Right ventricle myocardium inferior (tissue), 1 donor: Measurements from ENCODE around the gene NABP2. TPM values are rescaled to one million over a fixed set of nuclear protein-coding genes. Genes with fewer than 3 reads are reported as not detected.
"Not testable (repeated sequence)": the region's sequence is repeated elsewhere in the genome, so short reads cannot be mapped to it uniquely, and the experiment has no call there.

ENCODE experiments used
- ATAC-seq: fragments of 200-7000 bp; cut with Tn5 transposase; one replicate; pipeline ENCODE4 v1.9.1; 2020; ENCODE audit warnings: mild to moderate bottlenecking, moderate library complexity
- DNase-seq: peaks from one replicate; pipeline ENCODE4 v3.0.0; 2021; ENCODE audit errors: missing footprints
- intact Hi-C: fragments of 100-400 bp; cut with DNase I; formaldehyde crosslinking; loops from one replicate; pipeline ENCODE4 v1.11.0; 2022
- total RNA-seq: library from RNA; stranded (reverse); fragmentation: NEBNext Ultra II Directional; extraction: Animal tissue kit (Norgen Biotek cat#: 25700); gene quantifications from one replicate; pipeline ENCODE4 v1.2.1, GENCODE V29; 2021
- donor health status: DM: no; HTN: yes; CAD: no; lungs with severe emphysema.

NABP2 gene
- total RNA-seq, 1 donor from 2014 or later, result 22.2 TPM

DNA sequence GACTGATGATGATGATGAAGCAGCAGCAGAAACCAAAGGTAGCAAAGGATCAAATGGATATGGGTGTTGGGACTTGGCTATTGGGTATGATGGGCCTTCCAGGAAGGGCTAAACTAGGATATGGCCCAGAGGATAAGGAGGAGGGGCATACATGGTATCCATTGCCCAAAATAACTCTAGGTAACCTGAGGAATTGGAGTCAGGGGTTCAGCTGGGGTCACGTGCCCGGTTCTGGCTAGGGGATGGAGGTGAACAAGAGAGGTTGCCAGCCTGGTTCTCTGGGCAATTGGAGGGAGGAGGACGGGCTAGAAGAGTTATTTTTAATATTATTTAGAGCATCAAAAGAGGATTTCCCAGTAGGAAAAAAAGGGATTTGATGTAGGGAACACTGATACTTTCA, 36.8 kb downstream of the NABP2 start:
- intact Hi-C loops, result no loop called here
- no peak for ATAC-seq
- DNase-seq, result no peak

DNA sequence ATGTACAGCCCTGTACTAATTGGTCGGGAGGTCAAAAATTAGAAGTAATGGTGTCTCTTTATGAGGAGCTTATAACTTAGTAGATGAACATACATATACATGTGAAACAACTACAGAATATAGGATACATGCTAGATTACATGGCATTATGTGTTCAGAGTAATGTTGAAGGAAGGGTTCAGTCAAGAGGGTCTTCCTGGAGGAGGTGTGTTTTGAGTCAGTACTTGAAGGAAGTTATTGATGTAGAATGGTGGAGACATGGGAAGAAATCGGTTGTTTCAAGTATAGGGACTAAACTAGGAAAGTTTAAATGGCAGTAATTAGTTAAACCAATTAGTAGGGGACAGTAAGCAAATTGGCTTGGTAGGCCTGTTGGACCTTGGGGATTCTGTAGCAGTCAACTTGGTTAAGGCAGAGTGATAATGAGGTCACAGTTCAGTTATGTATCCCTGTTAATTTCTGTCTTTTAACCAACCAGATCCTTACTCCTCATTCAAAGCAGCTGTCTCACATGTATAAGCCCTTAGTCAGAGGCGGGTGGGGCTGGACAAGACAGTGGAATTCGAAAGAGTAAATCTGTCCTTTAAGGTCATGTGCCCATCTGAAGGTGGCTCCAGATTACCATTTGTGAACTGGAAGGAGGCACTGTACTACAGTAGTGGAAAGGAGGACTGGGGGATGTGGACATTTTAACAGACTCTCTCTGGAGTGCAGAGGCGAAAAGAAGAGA, 37.5 kb downstream of the NABP2 start:
- intact Hi-C loops, result no loop called here
- ATAC-seq (no peak), DNase-seq (no peak)

DNA sequence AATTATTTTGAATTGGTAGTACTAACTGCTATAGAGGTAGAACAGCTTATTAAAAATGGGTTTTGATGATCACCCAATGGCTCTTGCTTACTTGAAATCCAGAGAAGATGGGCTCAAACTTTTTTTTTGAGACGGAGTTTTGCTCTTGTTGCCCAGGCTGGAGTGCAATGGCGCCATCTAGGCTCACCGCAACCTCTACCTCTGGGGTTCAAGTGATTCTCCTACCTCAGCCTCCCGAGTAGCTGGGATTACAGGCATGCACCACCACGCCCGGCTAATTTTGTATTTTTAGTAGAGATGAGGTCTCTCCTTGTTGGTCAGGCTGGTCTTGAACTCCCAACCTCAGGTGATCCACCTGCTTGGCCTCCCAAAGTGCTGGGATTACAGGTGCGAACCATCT, 38.8 kb downstream of the NABP2 start:
- DNase-seq, intact Hi-C loops, ATAC-seq: not testable (repeated sequence)

DNA sequence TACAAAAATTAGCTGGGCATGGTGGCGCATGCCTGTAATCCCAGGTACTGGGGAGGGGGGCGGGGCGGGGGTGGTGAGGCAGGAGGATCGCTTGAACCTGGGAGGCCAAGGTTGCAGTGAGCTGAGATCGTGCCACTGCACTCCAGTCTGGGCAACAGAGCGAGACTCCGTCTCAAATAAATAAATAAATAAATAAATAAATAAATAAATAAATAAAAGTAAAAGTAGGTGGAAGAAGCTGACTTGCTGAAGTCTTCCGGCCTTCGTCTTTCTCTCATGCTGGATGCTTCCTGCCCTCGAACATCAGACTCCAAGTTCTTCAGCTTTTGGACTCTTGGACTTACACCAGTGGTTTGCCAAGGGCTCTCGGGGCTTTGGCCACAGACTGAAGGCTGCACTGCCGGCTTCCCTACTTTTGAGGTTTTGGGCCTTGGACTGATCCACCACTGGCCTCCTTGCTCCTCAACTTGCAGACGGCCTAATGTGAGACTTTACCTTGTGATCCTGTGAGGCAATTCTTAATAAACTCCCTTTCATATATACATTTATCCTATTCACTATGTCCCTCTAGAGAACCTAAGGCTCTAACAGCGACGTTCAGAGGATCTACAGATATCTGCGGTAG, 42.0 kb downstream of the NABP2 start:
- not testable (repeated sequence) for DNase-seq, ATAC-seq
- intact Hi-C loops, result loop anchor here (2.0 kb wide), 1 partner anchor 35 kb away; the partner anchor contains the start of gene CS

DNA sequence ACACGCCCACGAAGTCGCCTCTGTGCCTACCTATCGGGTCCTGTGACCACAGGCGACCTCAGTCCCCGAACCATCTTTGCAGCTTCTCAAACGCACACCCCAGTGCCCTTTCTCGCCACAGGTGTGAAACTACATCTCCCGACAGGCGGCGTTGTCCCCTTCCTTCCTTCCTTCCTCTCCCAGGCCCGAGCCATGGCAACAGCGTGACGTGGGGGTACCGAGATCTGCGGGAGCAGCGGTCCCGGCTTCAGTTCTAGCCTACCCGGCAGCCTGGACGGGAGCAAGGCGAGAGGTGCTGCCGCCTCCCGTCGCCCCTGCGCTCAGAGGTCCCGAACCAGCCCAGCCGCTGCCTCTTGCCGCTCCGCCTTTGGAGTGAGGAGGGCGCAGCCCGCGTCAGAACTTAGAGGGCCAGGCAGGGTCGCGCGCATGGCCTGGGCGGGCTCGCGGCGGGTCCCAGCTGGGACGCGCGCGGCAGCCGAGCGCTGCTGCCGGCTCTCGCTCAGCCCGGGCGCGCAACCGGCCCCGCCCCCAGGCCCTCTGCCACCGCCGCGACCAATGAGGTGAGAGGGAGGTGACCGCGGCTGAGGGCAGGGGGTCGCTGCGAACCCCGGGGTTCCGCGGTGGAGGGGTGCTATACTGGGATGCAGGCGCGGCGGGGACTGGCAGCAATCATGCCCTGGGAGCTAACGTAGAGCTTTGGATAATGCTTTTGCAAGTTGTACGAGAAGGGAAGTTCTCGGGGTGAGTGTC, 42.7 kb downstream of the NABP2 start, which contains the start of gene COQ10A:
Gene COQ10A, plus strand, starts transcription at position 250 of the 750 bp plus-strand sequence. Its CDS starts 177 bp downstream, at position 427.
- DNase-seq (peak; percentile 94), ATAC-seq (peak; percentile 95)
- intact Hi-C loops, result loop anchor here (2.0 kb wide), 1 partner anchor 34 kb away; the partner anchor contains the start of gene CS

DNA sequence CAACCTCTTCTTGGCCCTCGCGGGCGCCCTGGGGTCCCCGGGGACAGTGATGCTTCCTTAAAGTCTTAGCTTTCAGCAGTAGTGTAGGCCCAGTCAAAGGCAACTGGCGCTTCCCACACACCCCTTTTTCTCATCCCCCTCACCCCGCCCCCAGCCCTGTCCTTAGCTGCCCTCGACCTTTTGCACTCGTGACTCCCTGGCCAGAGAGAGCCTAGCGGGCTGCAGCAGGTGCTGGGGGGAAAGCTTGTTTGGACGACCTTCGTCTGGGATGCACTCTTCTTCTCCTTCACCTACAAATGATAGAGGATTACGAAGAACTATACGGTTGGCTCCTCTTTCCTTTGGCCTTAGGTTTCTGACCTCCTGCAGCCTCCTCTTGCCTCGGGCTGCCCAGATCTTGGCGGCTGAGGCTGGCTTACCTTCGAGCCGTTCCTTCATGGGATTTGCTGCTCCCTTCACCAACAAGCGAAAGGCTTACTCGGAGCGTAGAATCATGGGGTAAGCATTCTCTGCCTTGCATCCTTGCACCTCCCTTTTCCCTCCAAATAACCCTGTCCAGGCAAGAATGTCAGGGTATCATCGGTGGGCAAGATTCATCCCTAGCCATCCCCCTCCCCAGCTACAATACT, 43.4 kb downstream of the NABP2 start:
- ATAC-seq (peak; percentile 45), DNase-seq (no peak)
- intact Hi-C loops, result loop anchor here (2.0 kb wide), 1 partner anchor 33 kb away; the partner anchor contains the start of gene CS

DNA sequence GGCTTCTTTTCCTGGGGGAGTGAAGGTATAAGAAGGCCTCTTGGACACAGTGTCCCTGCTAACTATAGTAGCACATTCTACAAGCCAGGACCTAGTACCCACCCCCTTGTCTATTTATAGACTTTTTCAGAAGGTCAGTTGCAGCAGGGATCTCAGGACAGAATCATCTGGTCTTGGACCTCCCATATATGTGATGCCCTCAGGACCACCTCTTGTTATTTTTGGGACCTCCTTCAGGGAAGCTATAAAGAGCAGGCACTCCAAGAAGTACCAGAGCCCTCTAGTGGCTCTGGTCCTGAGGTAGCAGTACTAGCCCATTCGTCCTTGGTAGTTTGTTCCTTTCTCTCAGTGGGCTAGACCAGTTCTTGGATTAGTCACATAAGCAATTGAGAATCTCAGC, 46.9 kb downstream of the NABP2 start:
- ATAC-seq (peak; percentile 51), DNase-seq (no peak)
- intact Hi-C loops, result no loop called here

DNA sequence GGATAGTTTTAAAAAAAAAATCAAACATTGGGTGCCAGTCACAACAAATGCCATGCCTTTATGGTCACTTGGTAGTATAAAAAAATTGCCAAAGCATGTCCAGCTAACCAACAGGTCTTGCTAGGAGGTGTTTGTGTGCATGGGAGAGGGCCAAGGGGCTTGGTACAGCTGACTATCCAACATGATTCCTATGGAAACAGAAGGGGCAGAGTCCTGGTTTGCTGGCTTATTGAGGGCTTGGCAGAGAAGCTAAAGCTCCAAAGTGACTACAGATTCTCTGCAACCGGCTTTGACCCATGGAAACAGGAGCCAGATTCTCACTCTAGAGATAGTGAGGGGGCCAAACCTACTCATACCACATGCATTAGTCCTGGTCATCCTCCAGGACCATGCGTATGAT, 48.3 kb downstream of the NABP2 start:
- intact Hi-C loops, ATAC-seq, DNase-seq: not testable (repeated sequence)

DNA sequence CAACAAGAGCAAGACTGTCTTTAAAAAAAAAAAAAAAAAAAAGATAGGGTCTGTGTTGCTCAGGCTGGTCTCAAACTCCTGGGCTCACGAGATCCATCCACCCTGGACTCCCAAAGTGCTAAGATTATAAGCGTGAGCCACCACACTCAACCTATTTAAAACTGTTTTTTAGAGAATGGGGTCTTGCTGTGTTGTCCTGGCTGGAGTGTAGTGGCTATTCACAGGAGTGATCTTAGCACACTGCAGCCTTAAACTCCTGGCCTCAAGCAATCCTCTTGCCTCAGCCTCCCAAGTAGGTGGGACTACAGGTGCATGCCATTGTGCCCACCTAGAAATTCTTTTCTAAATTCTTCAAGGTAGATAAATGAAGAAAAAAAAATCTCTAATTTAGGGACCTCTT, 50.2 kb downstream of the NABP2 start:
- intact Hi-C loops, result no loop called here

DNA sequence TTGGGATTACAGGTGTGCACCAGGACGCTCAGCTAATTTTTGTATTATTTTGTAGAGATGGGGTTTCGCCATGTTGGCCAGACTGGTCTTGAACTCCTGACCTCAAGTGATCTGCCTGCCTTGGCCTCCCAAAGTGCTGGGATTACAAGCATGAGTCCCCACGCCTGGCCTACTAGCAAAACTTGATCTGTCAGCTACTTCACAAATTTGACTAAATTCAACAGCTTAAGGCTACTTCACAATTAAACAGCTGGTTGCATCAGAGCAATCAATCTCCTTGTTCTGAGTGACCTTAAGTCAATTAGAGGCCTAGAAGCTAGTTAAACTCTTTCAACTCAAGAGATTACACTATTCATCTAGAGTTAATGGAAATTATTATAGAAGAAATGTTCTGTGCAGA, 54.8 kb downstream of the NABP2 start:
- ATAC-seq, result no peak
- intact Hi-C loops, result no loop called here
- no peak for DNase-seq

More for the DNA sequence above, 50.2 kb downstream of the NABP2 start:
- no peak for ATAC-seq
- no peak for DNase-seq

Other genes starting within 250 kb of the NABP2 start
- gene SUOX, start 227.1 kb upstream of the NABP2 start, total RNA-seq, result 28.1 TPM
- gene IKZF4, start 203.3 kb upstream of the NABP2 start, total RNA-seq, result 9.5 TPM
- gene RPS26, start 182.4 kb upstream of the NABP2 start, total RNA-seq, result 35.5 TPM
- 2.8 TPM for gene ERBB3, start 144.2 kb upstream of the NABP2 start, total RNA-seq
- 69.7 TPM for gene PA2G4, start 119.8 kb upstream of the NABP2 start, total RNA-seq
- 2,099 TPM for gene RPL41, start 107.7 kb upstream of the NABP2 start, total RNA-seq
- gene ZC3H10, start 106.1 kb upstream of the NABP2 start, total RNA-seq, result 7.3 TPM
- gene ESYT1, start 96.1 kb upstream of the NABP2 start, total RNA-seq, result 33.6 TPM
- 45.8 TPM for gene MYL6B, start 71.8 kb upstream of the NABP2 start, total RNA-seq
- 673 TPM for gene MYL6, start 66.0 kb upstream of the NABP2 start, total RNA-seq
- 68.8 TPM for gene SMARCC2, start 34.9 kb upstream of the NABP2 start, total RNA-seq
- 53.8 TPM for gene RNF41, start 2.4 kb upstream of the NABP2 start, total RNA-seq
- not detected for gene SLC39A5, start 5.7 kb downstream of the NABP2 start, total RNA-seq
- 23.9 TPM for gene ANKRD52, start 34.0 kb downstream of the NABP2 start, total RNA-seq
- 130 TPM for gene COQ10A, start 42.6 kb downstream of the NABP2 start, total RNA-seq
- gene CS, start 76.0 kb downstream of the NABP2 start, total RNA-seq, result 799 TPM
- 36.5 TPM for gene CNPY2, start 91.6 kb downstream of the NABP2 start, total RNA-seq
- gene PAN2, start 109.7 kb downstream of the NABP2 start, total RNA-seq, result 45.1 TPM
- gene IL23A, start 114.5 kb downstream of the NABP2 start, total RNA-seq, result not detected
- 31.6 TPM for gene STAT2, start 135.8 kb downstream of the NABP2 start, total RNA-seq
- gene APOF, start 138.5 kb downstream of the NABP2 start, total RNA-seq, result not detected
- gene TIMELESS, start 225.1 kb downstream of the NABP2 start, total RNA-seq, result 3.2 TPM
- not detected for gene MIP, start 230.3 kb downstream of the NABP2 start, total RNA-seq
- 3.1 TPM for gene SPRYD4, start 244.2 kb downstream of the NABP2 start, total RNA-seq